Stromal cell of bone marrow (primary cell): ENCODE results near the gene PPP1R14C.
"Not testable (repeated sequence)": the region's sequence is repeated elsewhere in the genome, so short reads cannot be mapped to it uniquely, and the experiment has no call there.

Experiments used
- DNase-seq: peaks from one replicate; pipeline ENCODE4 v3.0.0-alpha.2; 2012; ENCODE audit warnings: low read depth

PPP1R14C gene

GRCh38 chr6:150220634-150221551 lies 78.0 kb downstream of the PPP1R14C start:
- no peak for DNase-seq

- no peak for DNase-seq
Observed at GRCh38 chr6:150224820-150225219, 82.0 kb downstream of the PPP1R14C start.

- no peak for DNase-seq
Observed at GRCh38 chr6:150227281-150227680, 84.4 kb downstream of the PPP1R14C start.

- DNase-seq, result no peak
Observed at GRCh38 chr6:150228072-150228733, 85.4 kb downstream of the PPP1R14C start.

GRCh38 chr6:150229436-150230163 lies 86.8 kb downstream of the PPP1R14C start:
- DNase-seq, result peak; percentile 64

- no peak for DNase-seq
Observed at GRCh38 chr6:150230164-150230561, 87.3 kb downstream of the PPP1R14C start.

- no peak for DNase-seq
Observed at GRCh38 chr6:150230832-150231524, 88.1 kb downstream of the PPP1R14C start.

- no peak for DNase-seq
Observed at GRCh38 chr6:150231525-150231850, 88.6 kb downstream of the PPP1R14C start.

- no peak for DNase-seq
Observed at GRCh38 chr6:150233843-150234269, 91.0 kb downstream of the PPP1R14C start.

- DNase-seq, result no peak
Observed at GRCh38 chr6:150235218-150235617, 92.4 kb downstream of the PPP1R14C start.

- no peak for DNase-seq
Observed at GRCh38 chr6:150236114-150236513, 93.3 kb downstream of the PPP1R14C start.

GRCh38 chr6:150236544-150236943 lies 93.7 kb downstream of the PPP1R14C start:
- DNase-seq, result no peak

- no peak for DNase-seq
Observed at GRCh38 chr6:150237626-150238025, 94.8 kb downstream of the PPP1R14C start.

- DNase-seq, result no peak
Observed at GRCh38 chr6:150238336-150238741, 95.5 kb downstream of the PPP1R14C start.

GRCh38 chr6:150238846-150239407 lies 96.1 kb downstream of the PPP1R14C start:
- no peak for DNase-seq

- DNase-seq, result not testable (repeated sequence)
Observed at GRCh38 chr6:150241756-150242155, 98.9 kb downstream of the PPP1R14C start.

GRCh38 chr6:150243620-150244314 lies 100.9 kb downstream of the PPP1R14C start:
- no peak for DNase-seq

- no peak for DNase-seq
Observed at GRCh38 chr6:150245148-150245935, 102.5 kb downstream of the PPP1R14C start.

GRCh38 chr6:150247803-150248202 lies 105.0 kb downstream of the PPP1R14C start:
- no peak for DNase-seq

GRCh38 chr6:150248300-150248699 lies 105.5 kb downstream of the PPP1R14C start:
- DNase-seq, result no peak
